GM19395 (cell line): Measurements from ENCODE around the gene N4BP2L1.

Experiments used
- ATAC-seq: cut with Tn5 transposase; IDR thresholded peaks from one replicate; pipeline ENCODE4 v1.9.1; 2021; ENCODE audit warnings: mild to moderate bottlenecking, moderate library complexity; ENCODE audit not compliant: unreplicated experiment

N4BP2L1 gene

GRCh38 chr13:32432856-32433255, 4.9 kb upstream of the N4BP2L1 start:
- no peak for ATAC-seq

- ATAC-seq: no peak
Observed at GRCh38 chr13:32431361-32431760, 3.4 kb upstream of the N4BP2L1 start.

DNA sequence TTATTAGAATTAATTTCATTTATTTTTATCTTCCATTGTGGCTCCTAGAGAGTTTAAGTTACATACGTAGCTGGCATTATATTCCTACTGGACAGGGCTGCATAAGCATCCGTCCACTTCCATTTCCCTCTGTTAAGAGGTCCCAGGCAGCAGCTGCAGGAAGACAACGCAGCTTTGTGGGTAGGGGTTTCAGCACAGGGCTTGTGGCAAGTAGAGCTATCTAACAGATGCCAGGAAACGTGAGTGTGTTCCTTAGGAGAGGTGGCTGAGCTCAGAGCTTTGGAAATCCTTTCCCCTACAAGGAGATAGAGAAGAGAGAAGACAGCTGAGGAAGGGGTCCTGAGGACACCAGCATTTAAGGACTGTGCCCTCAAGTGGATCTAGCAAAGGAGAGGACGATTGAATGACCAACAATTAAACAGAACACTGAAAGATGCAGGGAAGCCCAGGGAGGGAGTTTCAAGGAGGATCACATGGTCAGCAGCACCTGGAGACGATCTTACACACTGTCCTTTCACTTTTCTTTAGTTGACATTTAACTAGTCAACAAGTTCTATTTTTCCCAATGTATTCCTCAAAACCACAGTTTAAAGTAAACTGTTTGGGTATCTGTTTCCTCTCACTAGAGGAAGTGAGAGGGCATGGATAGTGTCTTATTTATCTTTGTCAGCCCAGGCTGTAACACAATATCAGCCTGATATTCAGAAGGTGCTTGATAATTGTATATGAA, 2.3 kb upstream of the N4BP2L1 start:
- no peak for ATAC-seq

DNA sequence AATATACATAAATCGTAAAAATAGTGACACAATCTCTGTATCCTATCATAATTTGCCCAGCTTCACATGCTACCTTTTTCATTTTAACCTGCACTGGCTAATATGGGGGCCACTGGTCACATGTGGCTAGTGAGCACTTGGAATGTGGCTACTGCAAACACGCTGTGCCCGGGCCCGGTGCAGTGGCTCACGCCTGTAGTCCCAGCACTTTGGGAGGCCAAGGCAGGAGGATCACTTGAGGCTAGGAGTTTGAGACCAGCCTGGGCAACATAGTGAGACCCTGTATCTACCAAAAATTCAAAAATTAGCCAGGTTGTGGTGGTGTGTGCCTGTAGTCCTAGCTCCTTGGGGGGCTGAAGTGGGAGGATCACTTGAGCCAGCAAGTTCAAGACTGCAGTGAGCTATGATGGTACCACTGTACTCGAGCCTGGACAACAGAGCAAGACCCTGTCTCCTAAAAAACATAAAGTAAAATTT, 1.5 kb upstream of the N4BP2L1 start:
- no peak for ATAC-seq

GRCh38 chr13:32428581-32429432, 877 bp upstream of the N4BP2L1 start:
- no peak for ATAC-seq

- ATAC-seq: peak; percentile 16
Observed at GRCh38 chr13:32426990-32427851, 709 bp downstream of the N4BP2L1 start.

DNA sequence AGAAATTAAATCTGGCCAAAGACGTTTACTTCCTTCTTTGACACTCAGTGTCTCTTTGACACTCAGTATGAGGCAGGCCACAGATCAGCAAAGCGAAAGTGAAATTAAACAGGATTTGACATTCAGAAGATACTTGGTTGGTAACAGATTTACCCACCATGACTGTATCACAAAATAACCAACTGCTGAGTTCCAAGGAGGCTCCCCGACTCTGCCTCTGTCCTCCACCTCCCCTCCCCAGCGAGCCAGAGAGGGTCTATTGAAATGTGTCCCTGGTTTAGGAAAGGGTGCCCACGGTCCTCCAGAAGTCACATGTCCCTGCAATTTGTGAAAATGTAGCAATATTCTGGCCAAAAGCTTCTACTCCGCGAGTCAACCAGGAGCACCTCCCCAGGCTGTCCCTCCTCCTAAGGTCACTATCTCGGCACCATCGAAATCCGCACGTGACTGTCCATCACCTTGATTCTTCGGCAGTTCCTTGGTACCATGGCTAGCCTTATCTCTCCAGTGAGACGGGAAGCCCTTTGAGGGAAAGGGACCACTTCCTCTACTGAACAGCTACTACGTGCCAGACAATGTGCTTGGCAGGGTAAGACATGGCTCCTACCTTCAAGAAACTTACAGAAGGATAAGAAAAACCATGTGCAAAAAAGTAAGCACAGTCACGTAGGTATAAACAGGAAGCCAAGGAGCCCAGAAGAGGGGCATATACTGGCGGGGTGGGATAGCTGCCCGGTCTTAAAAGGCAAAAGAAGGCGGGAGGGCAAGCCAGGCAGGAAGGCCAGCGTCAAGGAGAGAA, 1.5 kb downstream of the N4BP2L1 start:
- ATAC-seq: peak; percentile 49

GRCh38 chr13:32425158-32425557, 2.8 kb downstream of the N4BP2L1 start:
- no peak for ATAC-seq

DNA sequence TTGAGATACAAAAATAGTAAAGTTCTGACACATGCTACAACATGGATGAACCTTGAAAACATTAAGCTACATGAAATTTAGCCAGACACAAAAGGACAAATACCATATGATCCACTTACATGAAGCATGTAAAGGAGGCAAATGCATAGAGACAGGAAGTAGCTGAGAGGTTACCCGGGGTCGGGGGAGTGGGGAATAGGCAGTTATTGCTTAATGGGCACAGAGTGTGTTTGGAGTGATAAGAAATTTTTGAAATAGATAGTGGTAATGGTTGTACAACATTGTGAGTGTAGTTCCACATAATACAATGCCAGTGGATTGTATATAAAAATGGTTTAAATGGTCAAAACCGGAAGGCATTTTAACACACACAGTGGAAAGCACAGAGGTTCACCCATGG, 4.3 kb downstream of the N4BP2L1 start:
- ATAC-seq: no peak

DNA sequence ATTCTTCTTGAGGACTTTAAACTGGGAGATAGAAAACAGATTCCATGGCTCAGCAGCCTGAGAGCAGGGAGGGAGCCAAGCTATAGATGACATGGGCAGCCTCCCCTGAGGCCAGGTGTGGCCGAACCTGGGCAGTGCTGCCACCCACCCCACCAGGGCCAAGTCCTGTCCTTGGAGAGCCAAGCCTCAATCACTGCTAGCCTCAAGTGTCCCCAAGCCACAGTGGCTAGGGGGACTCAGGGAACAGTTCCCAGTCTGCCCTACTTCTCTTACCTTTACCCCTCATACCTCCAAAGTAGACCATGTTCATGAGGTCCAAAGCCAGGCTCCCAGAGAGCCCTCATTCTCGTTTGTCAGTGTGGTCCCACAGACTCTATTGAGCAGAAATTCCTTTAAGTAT, 8.1 kb downstream of the N4BP2L1 start:
- no peak for ATAC-seq

- no peak for ATAC-seq
Observed at GRCh38 chr13:32417995-32418394, 9.9 kb downstream of the N4BP2L1 start.

DNA sequence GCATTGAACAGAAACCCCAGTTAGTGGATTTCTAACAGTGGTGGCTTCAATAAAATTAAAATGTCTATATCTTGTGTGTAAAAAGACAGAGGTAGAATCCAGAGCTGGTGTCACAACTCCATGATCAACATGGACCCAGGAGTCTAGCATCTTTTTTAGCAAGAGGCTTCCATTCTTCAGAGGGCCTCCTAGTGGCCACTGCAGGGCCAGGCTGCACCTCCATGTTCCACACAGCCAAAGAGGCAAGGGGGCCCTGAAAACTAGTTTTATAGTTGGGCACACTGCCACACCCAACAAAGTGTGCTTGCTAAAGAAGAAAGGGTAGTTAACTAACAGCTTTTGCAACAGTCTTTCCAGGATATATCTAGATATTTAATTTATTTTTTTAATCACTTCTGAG, 12.9 kb downstream of the N4BP2L1 start:
- no peak for ATAC-seq

DNA sequence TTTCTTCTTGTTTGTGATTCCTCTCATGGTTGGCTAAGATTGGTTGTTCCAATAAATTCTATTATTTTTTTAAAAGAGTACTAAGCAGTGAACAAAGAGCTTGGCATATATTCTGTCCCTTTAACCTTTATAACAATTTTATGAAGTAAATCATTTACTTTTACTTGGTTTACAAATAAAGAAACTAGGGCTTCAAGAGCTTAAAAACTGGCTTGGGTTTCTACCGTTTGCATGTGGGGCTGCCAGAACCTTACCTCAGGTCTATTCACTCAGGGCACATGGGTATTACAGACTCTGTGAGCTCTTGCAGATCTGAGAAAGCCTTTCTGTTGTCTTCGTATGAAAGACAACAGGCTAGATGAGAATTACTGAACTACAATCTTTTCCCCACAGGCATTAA, 13.3 kb downstream of the N4BP2L1 start:
- ATAC-seq: no peak

DNA sequence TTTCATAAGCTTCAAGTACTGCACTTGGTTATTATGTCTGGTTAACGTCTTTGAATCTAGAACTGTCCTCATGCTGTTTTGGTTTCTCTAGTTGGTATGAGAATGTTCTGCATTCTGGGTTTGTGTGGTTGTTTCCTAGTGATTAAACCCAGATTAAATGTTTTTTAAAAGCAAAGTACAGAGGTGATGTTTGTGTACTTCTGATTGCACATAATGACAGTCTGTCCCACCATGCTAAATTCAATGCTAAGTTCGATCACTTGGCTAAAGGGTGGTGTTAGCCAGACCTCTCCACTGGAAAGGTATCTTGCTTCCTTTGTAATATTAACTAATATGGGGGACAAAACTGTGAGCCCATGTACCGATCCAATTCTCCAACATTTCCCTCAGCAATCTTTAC, 14.6 kb downstream of the N4BP2L1 start:
- ATAC-seq: no peak

- no peak for ATAC-seq
Observed at GRCh38 chr13:32409561-32410421, 18.1 kb downstream of the N4BP2L1 start.

DNA sequence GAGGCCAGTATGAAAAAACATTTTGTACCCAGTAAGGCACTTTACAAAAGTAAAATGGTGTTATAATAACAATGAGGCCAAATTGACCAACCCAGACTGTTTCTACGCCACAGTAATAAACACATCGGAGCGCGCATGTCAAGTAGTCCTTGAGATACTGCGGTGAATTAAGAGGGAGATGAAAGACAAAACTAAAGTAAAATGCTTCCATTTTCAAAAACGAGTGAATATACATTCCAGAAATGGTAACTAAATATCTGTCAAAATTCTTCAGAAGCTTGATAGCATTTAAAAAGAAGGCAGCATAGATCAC, 19.0 kb downstream of the N4BP2L1 start:
- ATAC-seq: no peak

DNA sequence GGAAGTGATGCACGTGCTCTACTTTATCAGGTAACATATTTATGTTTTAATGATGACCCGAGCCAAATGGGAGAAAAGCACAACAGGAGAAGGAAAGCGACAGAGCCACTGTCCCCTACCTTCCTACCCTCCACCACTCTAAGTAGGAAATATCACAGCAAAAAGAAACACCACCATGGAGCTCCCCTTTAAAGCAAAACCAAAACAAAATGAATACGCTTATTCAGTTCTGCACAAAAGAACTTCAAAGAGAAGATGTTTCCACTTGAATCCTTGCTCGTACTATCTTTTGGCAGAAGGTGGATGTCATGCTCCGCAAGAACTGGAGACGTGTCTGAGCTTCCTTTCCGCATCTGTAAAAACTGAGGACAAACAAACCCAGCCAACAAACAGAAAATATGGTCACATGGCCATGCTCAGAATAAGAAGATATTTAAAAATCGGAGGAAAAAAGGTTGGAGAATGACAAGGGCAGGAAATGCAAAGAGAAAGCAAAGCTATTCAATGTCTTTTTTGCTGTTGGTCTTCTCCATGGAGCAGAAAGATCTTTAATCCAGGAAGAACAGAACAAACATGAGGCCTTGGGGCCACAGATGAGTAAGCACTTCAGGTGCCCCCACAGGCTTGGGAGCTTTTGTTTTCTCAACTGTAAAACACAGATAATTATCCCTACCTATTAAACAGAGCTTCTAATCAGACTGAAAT, 19.5 kb downstream of the N4BP2L1 start:
- ATAC-seq: no peak

GRCh38 chr13:32407854-32408253, 20.1 kb downstream of the N4BP2L1 start:
- no peak for ATAC-seq

GRCh38 chr13:32403108-32403507, 24.8 kb downstream of the N4BP2L1 start:
- no peak for ATAC-seq
